Left renal cortex interstitium (tissue), 4 donors: ENCODE results near the gene CLCA1. TPM values are rescaled to one million over a fixed set of nuclear protein-coding genes. Genes with fewer than 3 reads are reported as not detected.

ENCODE experiments used
- DNase-seq, 4 donors: peaks; one replicate each; pipeline ENCODE4 v3.0.0-alpha.2; 2013; ENCODE audit warnings: low read depth in 4 of 4, low spot score in 2 of 4, missing footprints in 1 of 4
- polyA plus RNA-seq, 4 donors: library from polyadenylated mRNA; unstranded; fragments of 120-200 nt; gene quantifications; one replicate each; pipeline ENCODE4 v1.2.1, GENCODE V29; 2013; ENCODE audit not compliant: insufficient read length in 4 of 4

CLCA1 gene
- polyA plus RNA-seq, 4 donors: 0.07 TPM; not detected in 3

GRCh38 chr1:86541859-86542258, 73.1 kb downstream of the CLCA1 start:
- no peak for DNase-seq

- no peak for DNase-seq
These were observed 73.9 kb downstream of the CLCA1 start for GRCh38 chr1:86542631-86543030.

GRCh38 chr1:86546787-86547221, 78.1 kb downstream of the CLCA1 start, which contains the start of gene CLCA4:
Gene CLCA4, plus strand, starts transcription at chr1:86547078. Its CDS starts 42 bp downstream, at chr1:86547120.
- no peak for DNase-seq

GRCh38 chr1:86548839-86549238, 80.1 kb downstream of the CLCA1 start:
- no peak for DNase-seq

Other genes starting within 250 kb of the CLCA1 start
- gene ODF2L, start 72.6 kb upstream of the CLCA1 start, polyA plus RNA-seq: 10 to 100 TPM; 39.9 to 92.7 (median 52.0) TPM
- gene CLCA2, start 44.8 kb upstream of the CLCA1 start, polyA plus RNA-seq: not detected
- not detected for gene CLCA4, start 78.2 kb downstream of the CLCA1 start, polyA plus RNA-seq
- gene SH3GLB1, start 235.6 kb downstream of the CLCA1 start, polyA plus RNA-seq: 10 to 100 TPM; 69.0 to 81.8 (median 75.8) TPM